Gastroesophageal sphincter (tissue), 4 donors: ENCODE results near the gene LDLRAD3. TPM values are rescaled to one million over a fixed set of nuclear protein-coding genes. Genes with fewer than 3 reads are reported as not detected.

Experiments
- ATAC-seq: fragments of 150-250 bp; one replicate; pipeline ENCODE4 v1.9.1; 2016; ENCODE audit warnings: mild to moderate bottlenecking, moderate library complexity
- H3K27ac ChIP-seq, 4 donors: fragments of 200-600 bp; sonication (generic) in 3 of 4; 1 replicate in 3 of 4; 2 replicates in 1 of 4; pipeline ENCODE4 v1.5.1; 2016 to 2019
- H3K27me3 ChIP-seq: fragments of 200-600 bp; sonication (generic); one replicate; pipeline ENCODE4 v1.5.1; 2019
- H3K36me3 ChIP-seq, 2 donors: fragments of 200-600 bp; sonication (generic); one replicate each; pipeline ENCODE4 v1.5.1; 2019; ENCODE audit warnings: control low read depth in 1 of 2
- H3K4me1 ChIP-seq, 3 donors: fragments of 200-600 bp; sonication (generic); 1 replicate in 2 of 3; 2 replicates in 1 of 3; pipeline ENCODE4 v1.5.1; 2016 to 2019; ENCODE audit warnings: control low read depth in 2 of 3
- H3K4me3 ChIP-seq, 2 donors: fragments of 200-600 bp; sonication (generic); one replicate each; pipeline ENCODE4 v1.5.1; 2019; ENCODE audit warnings: mild to moderate bottlenecking in 1 of 2, moderate library complexity in 1 of 2
- H3K9me3 ChIP-seq, 3 donors: fragments of 200-600 bp; sonication (generic); one replicate each; pipeline ENCODE4 v1.5.1; 2017 to 2019; ENCODE audit warnings: control low read depth in 2 of 3
- CTCF ChIP-seq, 4 experiments: fragments of 200-600 bp in 2 of 4; fragments of 450-650 bp in 2 of 4; sonication (generic) in 1 of 4; IDR thresholded peaks; one replicate each; pipeline ENCODE4 v1.5.1; 2017 to 2019; ENCODE audit warnings: antibody characterized with exemption in 4 of 4, mild to moderate bottlenecking in 2 of 4, moderate library complexity in 2 of 4
- EP300 ChIP-seq: sonication (generic); formaldehyde crosslinking; IDR thresholded peaks from one replicate; pipeline ENCODE4 v1.6.1; 2017; ENCODE audit warnings: antibody characterized with exemption, mild to moderate bottlenecking
- POLR2A ChIP-seq, 2 donors: fragments of 450-650 bp; IDR thresholded peaks; one replicate each; pipeline ENCODE4 v1.6.1; 2017; ENCODE audit warnings: antibody characterized with exemption in 2 of 2, mild to moderate bottlenecking in 2 of 2, moderate library complexity in 1 of 2
- POLR2AphosphoS5 ChIP-seq: sonication (generic); formaldehyde crosslinking; IDR thresholded peaks from one replicate; pipeline ENCODE4 v1.6.1; 2017; ENCODE audit warnings: antibody characterized with exemption
- WGBS, 2 donors: methylation state at CpG; one replicate each; pipeline ENCODE4 v1.1.5; 2018; ENCODE audit warnings: low coverage in 1 of 2; 5-methylcytosine and 5-hydroxymethylcytosine counted together
- small RNA-seq, 4 donors: library from RNA; depleted of rRNA; stranded (forward); fragments of <200 nt; gene quantifications; one replicate each; pipeline ENCODE3, GENCODE V24; 2016
- total RNA-seq, 4 donors: library from RNA; depleted of rRNA; stranded (reverse); fragments of >200 nt; gene quantifications; one replicate each; pipeline ENCODE4 v1.1.0, GENCODE V29; 2016

Gene LDLRAD3
- total RNA-seq, 4 donors from 2014 or later: 4.0 to 8.9 (median 7.2) TPM

GRCh38 chr11:36280531-36280930 lies 336.7 kb downstream of the LDLRAD3 start:
- Histone ChIP-seq H3K27ac (no peak overlapping the region), H3K9me3 (peaks cover 0 to 6% (median 0%) of the 10 kb centered on the region in 3 donors), H3K36me3 (peaks cover 0 to 50% of the 10 kb centered on the region in 2 donors), H3K4me1 (no peaks in the 10 kb centered on the region), H3K27me3 (no peaks in the 10 kb centered on the region), H3K4me3 (no peak overlapping the region)
- no peak for ATAC-seq
- TF ChIP-seq CTCF (IDR thresholded peaks at IDR 0.05) (no peak), EP300 (no peak), POLR2A (IDR thresholded peaks at IDR 0.05) (no peak), POLR2AphosphoS5 (no peak)
- WGBS, 2 donors: 58 to 60% methylated on average over 1 of the region's 1 CpG

Small RNA genes lying within 50 kb of the gene (small RNA-seq; reads per million reads assigned to genes)
- 0 reads per million in 4 donors for gene MIR3973
